ENCODE measurements around the gene AQP11. TPM values are rescaled to one million over a fixed set of nuclear protein-coding genes. Genes with fewer than 3 reads are reported as not detected.
"Not testable (repeated sequence)": the region's sequence is repeated elsewhere in the genome, so short reads cannot be mapped to it uniquely, and the experiment has no call there.

AQP11 gene
- total RNA-seq, 4 donors from 2014 or later, result 1.1 to 5.6 (median 3.1) TPM

- TF ChIP-seq CTCF (IDR thresholded peaks at IDR 0.05), result no peak
- TF ChIP-seq POLR2A (IDR thresholded peaks at IDR 0.05), result no peak
- no peak overlapping the region for H3K27ac ChIP-seq
- peaks cover 11 to 13% of the 10 kb centered on the region in 2 donors for H3K36me3 ChIP-seq
- H3K4me1 ChIP-seq, result no peaks in the 10 kb centered on the region
- intact Hi-C loops (cut with DNase I), result no loop called here
- H3K27me3 ChIP-seq, result no peaks in the 10 kb centered on the region
- no peak overlapping the region for H3K4me3 ChIP-seq (replicated peaks in 1 of 3)
- no peak for DNase-seq
- H3K9me3 ChIP-seq, result no peaks in the 10 kb centered on the region
These were observed 22.2 kb downstream of the AQP11 start for GRCh38 chr11:77611921-77612320.

DNA sequence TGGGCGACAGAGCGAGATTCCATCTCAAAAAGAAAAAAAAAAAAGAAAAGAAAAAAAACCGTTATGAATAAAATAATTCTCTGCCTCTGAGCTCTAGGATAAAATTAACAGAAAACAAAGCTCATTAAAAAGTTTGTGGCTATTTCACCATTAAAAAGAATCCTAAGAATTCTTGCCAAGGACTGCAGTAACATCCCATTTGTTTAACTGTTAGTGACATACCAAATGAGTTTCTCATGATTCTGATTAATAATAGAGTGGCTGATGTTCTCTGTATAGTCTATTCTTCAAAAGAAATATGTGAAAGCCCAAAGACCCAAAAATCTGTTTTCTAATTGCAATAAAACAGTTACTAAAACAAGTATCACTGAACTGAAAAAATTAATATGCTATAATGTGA, 28.1 kb downstream of the AQP11 start:
- intact Hi-C loops (cut with DNase I), result no loop called here
- Histone ChIP-seq H3K27me3 (no peaks in the 10 kb centered on the region), H3K36me3 (peaks cover 28 to 41% of the 10 kb centered on the region in 2 donors), H3K9me3 (no peaks in the 10 kb centered on the region), H3K4me3 (replicated peaks in 1 of 3) (no peak overlapping the region), H3K4me1 (no peaks in the 10 kb centered on the region), H3K27ac (no peak overlapping the region)
- WGBS, 2 donors, result 85 to 90% methylated on average over 3 of the region's 3 CpGs
- DNase-seq, result no peak
- TF ChIP-seq POLR2A (IDR thresholded peaks at IDR 0.05) (no peak), CTCF (IDR thresholded peaks at IDR 0.05) (no peak)

DNA sequence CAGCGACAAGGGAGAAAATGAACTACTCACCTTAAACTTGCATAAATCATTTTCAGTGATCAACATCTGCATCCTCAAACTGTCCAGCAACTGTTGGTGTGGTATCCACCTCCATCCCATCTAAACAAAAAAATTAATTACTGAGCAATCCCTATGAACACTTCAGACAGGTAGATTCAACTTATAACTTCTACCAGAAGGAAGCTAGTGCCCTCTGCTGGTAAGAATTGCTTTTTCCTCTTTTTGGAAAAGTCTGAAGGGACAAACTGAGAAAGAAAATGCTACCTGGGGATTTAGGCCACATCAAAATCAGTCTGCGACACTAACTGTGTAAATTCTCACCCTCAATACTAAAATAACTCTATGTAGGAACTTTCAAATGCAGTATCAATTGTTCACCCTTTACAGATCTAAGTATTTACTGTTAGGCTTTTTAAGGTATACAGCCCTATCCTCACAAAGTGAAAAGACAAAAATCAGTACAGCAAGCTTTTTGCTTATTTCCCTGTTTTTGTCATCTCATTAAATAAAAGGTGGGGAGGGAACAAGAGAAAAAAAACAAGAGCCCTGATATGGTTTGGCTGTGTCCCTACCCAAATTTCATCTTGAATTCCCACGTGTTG, 29.9 kb downstream of the AQP11 start:
- peaks cover 28 to 56% of the 10 kb centered on the region in 2 donors for H3K36me3 ChIP-seq
- no peak overlapping the region for H3K4me3 ChIP-seq (replicated peaks in 1 of 3)
- no peaks in the 10 kb centered on the region for H3K27me3 ChIP-seq
- H3K9me3 ChIP-seq, result no peaks in the 10 kb centered on the region
- no peak overlapping the region for H3K27ac ChIP-seq
- no peaks in the 10 kb centered on the region for H3K4me1 ChIP-seq
- intact Hi-C loops (cut with DNase I), result no loop called here
- TF ChIP-seq CTCF (IDR thresholded peaks at IDR 0.05), result peak; percentile 18 to 72 (median 59)
- no peak for TF ChIP-seq POLR2A (IDR thresholded peaks at IDR 0.05)
- no peak for DNase-seq
- WGBS, 2 donors, result 84 to 94% methylated on average over 3 of the region's 3 CpGs

DNA sequence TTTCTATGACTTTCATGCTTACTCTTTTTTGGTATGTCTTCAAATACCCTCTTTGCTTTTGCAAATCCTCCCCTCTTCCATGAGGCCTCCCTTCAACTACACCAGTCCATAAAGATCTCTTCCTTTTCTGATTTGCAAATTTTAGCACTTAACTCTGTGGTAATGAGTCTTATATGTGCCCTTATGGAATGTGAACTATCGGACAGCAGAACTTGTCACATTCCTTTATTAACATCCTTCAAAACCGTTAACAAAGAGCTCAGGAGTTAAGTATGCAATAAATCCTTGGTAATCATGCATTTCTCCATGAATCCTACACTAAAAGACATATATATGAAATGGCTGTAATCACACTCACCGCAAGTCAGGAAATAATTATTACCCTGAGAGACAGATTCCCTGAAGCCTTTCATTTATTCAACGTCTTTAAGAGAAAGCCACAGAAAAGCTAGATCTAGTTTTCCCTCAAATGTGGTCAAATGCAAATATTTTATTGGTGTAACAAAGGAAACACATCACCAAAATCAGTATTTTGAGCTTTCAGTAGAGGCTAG, 40.5 kb downstream of the AQP11 start:
- H3K4me1 ChIP-seq, result peaks cover 3% of the 10 kb centered on the region in 2 donors
- H3K27ac ChIP-seq, result no peak overlapping the region
- H3K27me3 ChIP-seq, result no peaks in the 10 kb centered on the region
- no peak for DNase-seq
- no peak for TF ChIP-seq CTCF (IDR thresholded peaks at IDR 0.05)
- no peak for TF ChIP-seq POLR2A (IDR thresholded peaks at IDR 0.05)
- peaks cover 0 to 4% of the 10 kb centered on the region in 2 donors for H3K36me3 ChIP-seq
- WGBS, 2 donors, result 89 to 92% methylated on average over 4 of the region's 4 CpGs
- H3K4me3 ChIP-seq (replicated peaks in 1 of 3), result no peak overlapping the region
- no peaks in the 10 kb centered on the region for H3K9me3 ChIP-seq
- intact Hi-C loops (cut with DNase I), result no loop called here

GRCh38 chr11:77633926-77634325, 44.2 kb downstream of the AQP11 start:
- peaks cover 12 to 18% of the 10 kb centered on the region in 2 donors for H3K4me1 ChIP-seq
- not testable (repeated sequence) for H3K27ac ChIP-seq

More at GRCh38 chr11:77633926-77634325, 44.2 kb downstream of the AQP11 start:
- DNase-seq; intact Hi-C loops (cut with DNase I); H3K36me3 ChIP-seq; H3K4me3 ChIP-seq (replicated peaks in 1 of 3); H3K9me3 ChIP-seq; H3K27me3 ChIP-seq: not testable (repeated sequence)
- 93 to 94% methylated on average over 5 of the region's 5 CpGs for WGBS, 2 donors
